CD4-positive, alpha-beta T cell (primary cell): ENCODE measurements around the gene USP2. TPM values are rescaled to one million over a fixed set of nuclear protein-coding genes. Genes with fewer than 3 reads are reported as not detected.

Experiments
- ATAC-seq: fragments of 200-7000 bp; cut with Tn5 transposase; one replicate; pipeline ENCODE4 v1.10.0; 2022; ENCODE audit warnings: mild to moderate bottlenecking; ENCODE audit not compliant: poor library complexity
- CTCF ChIA-PET: fragments of 350-600 bp; sonication (Branson Sonifier 250); formaldehyde crosslinking; loops from one replicate; lab custom pipeline; 2021; ENCODE audit warnings: antibody characterized with exemption, inconsistent platforms; lab: Charles Lee
- POLR2A ChIA-PET: fragments of 350-600 bp; sonication (Branson Sonifier 250); formaldehyde crosslinking; loops from one replicate; lab custom pipeline; 2021; ENCODE audit warnings: antibody characterized with exemption, inconsistent platforms; lab: Charles Lee
- DNase-seq, 14 experiments: peaks; one replicate each; pipeline ENCODE4 v3.0.0-alpha.2; 2013 to 2020; ENCODE audit warnings: mixed read lengths in 2 of 14
- H3K27ac ChIP-seq, 2 donors: one replicate each; pipeline versions ENCODE4 v1.5.1 to v1.7.0; 2013; ENCODE audit warnings: low read length in 2 of 2, low read depth in 1 of 2, mild to moderate bottlenecking in 1 of 2
- H3K27me3 ChIP-seq, 2 experiments: 1 replicate in 1 of 2; 2 replicates in 1 of 2; pipeline versions ENCODE4 v1.6.1 to v1.7.0; 2013; ENCODE audit warnings: low read length in 2 of 2, control low read depth in 1 of 2, mild to moderate bottlenecking in 1 of 2, moderate library complexity in 1 of 2; ENCODE audit not compliant: insufficient read depth in 2 of 2, control insufficient read depth in 1 of 2
- H3K36me3 ChIP-seq: one replicate; pipeline ENCODE4 v1.6.1; 2013; ENCODE audit warnings: low read length, control low read depth; ENCODE audit not compliant: insufficient read depth
- H3K4me1 ChIP-seq: one replicate; pipeline ENCODE4 v1.6.1; 2013; ENCODE audit warnings: low read length, control low read depth; ENCODE audit not compliant: insufficient read depth
- H3K4me3 ChIP-seq: one replicate; pipeline ENCODE4 v1.5.1; 2013; ENCODE audit warnings: mild to moderate bottlenecking, low read length, moderate library complexity
- H3K9me3 ChIP-seq, 2 experiments: 1 replicate in 1 of 2; 2 replicates in 1 of 2; pipeline versions ENCODE4 v1.6.1 to v1.7.0; 2013; ENCODE audit warnings: low read length in 2 of 2, mild to moderate bottlenecking in 2 of 2, control low read depth in 1 of 2, moderate library complexity in 1 of 2; ENCODE audit not compliant: control insufficient read depth in 1 of 2, insufficient read depth in 1 of 2
- H3K27ac Mint-ChIP-seq: one replicate; pipeline ENCODE4 v1.8.0; 2020; ENCODE audit warnings: mixed read lengths
- H3K27me3 Mint-ChIP-seq: one replicate; pipeline ENCODE4 v1.8.0; 2021; ENCODE audit warnings: mixed read lengths
- H3K36me3 Mint-ChIP-seq: one replicate; pipeline ENCODE4 v1.8.0; 2021; ENCODE audit warnings: low read depth, mixed read lengths
- H3K4me1 Mint-ChIP-seq: one replicate; pipeline ENCODE4 v1.8.0; 2021; ENCODE audit warnings: low read depth, mixed read lengths
- H3K4me3 Mint-ChIP-seq: one replicate; pipeline ENCODE4 v1.8.0; 2020; ENCODE audit warnings: mild to moderate bottlenecking, mixed read lengths
- H3K9me3 Mint-ChIP-seq: one replicate; pipeline ENCODE4 v1.8.0; 2020; ENCODE audit warnings: mixed read lengths
- CTCF ChIP-seq: fragments of 200-600 bp; IDR thresholded peaks from one replicate; pipeline ENCODE4 v1.8.0; 2022; ENCODE audit warnings: antibody characterized with exemption, mild to moderate bottlenecking
- intact Hi-C, 2 experiments: fragments of 100-400 bp; cut with DNase I in 1 of 2; cut with micrococcal nuclease in 1 of 2; formaldehyde crosslinking; loops; one replicate each; pipeline versions ENCODE4 v1.15.1 to v1.9.0; 2023 to 2025; cut with DNase I, micrococcal nuclease
- total RNA-seq, 174 experiments: library from RNA in 2 of 174; stranded (reverse) in 2 of 174; gene quantifications; one replicate each; pipeline ENCODE4 v1.2.3 and lab custom pipeline; 2021 to 2026

The USP2 gene
- total RNA-seq, 2 experiments from 2014 or later = 2.0 to 2.6 TPM

- ATAC-seq (no peak), DNase-seq (no peak)
- H3K36me3 ChIP-seq = no peaks in the 10 kb centered on the region
- Mint-ChIP-seq H3K4me1 (peaks cover 14% of the 10 kb centered on the region), H3K36me3 (no peaks in the 10 kb centered on the region), H3K27me3 (peaks cover 51% of the 10 kb centered on the region), H3K4me3 (no peak overlapping the region), H3K27ac (no peak overlapping the region), H3K9me3 (no peaks in the 10 kb centered on the region)
- TF ChIP-seq CTCF = no peak
- no peak overlapping the region for H3K27ac ChIP-seq
- ChIA-PET POLR2A (no interaction called here), CTCF (no interaction called here)
- peaks cover 0 to 4% of the 10 kb centered on the region in 2 experiments for H3K9me3 ChIP-seq
- peaks cover 27 to 37% of the 10 kb centered on the region in 2 experiments for H3K27me3 ChIP-seq
- intact Hi-C loops = no loop called here
- peaks cover 19% of the 10 kb centered on the region for H3K4me1 ChIP-seq
- H3K4me3 ChIP-seq = no peak overlapping the region
Measured at GRCh38 chr11:119418759-119419158, 37.3 kb upstream of the USP2 start.

- H3K4me3 Mint-ChIP-seq = no peak overlapping the region
- peaks cover 0 to 4% of the 10 kb centered on the region in 2 experiments for H3K9me3 ChIP-seq
- intact Hi-C loops = no loop called here
- TF ChIP-seq CTCF = no peak
- no peak overlapping the region for H3K27ac Mint-ChIP-seq
- peaks cover 45% of the 10 kb centered on the region for H3K27me3 Mint-ChIP-seq
- H3K4me3 ChIP-seq = no peak overlapping the region
- H3K27ac ChIP-seq = no peak overlapping the region
- no peaks in the 10 kb centered on the region for H3K9me3 Mint-ChIP-seq
- peaks cover 19 to 29% of the 10 kb centered on the region in 2 experiments for H3K27me3 ChIP-seq
- DNase-seq (no peak), ATAC-seq (no peak)
- H3K36me3 ChIP-seq = no peaks in the 10 kb centered on the region
- CTCF ChIA-PET = no interaction called here
- peaks cover 14% of the 10 kb centered on the region for H3K4me1 Mint-ChIP-seq
- H3K36me3 Mint-ChIP-seq = no peaks in the 10 kb centered on the region
- peaks cover 14% of the 10 kb centered on the region for H3K4me1 ChIP-seq
- POLR2A ChIA-PET = no interaction called here
Measured at GRCh38 chr11:119417726-119418540, 36.4 kb upstream of the USP2 start.

- ChIA-PET CTCF (no interaction called here), POLR2A (no interaction called here)
- Histone ChIP-seq H3K4me1 (peaks cover 4% of the 10 kb centered on the region), H3K27ac (no peak overlapping the region), H3K27me3 (peaks cover 9 to 18% of the 10 kb centered on the region in 2 experiments), H3K9me3 (peaks cover 0 to 4% of the 10 kb centered on the region in 2 experiments), H3K36me3 (no peaks in the 10 kb centered on the region), H3K4me3 (no peak overlapping the region)
- ATAC-seq = no peak
- peaks cover 42% of the 10 kb centered on the region for H3K27me3 Mint-ChIP-seq
- no peak for DNase-seq
- H3K4me3 Mint-ChIP-seq = no peak overlapping the region
- TF ChIP-seq CTCF = no peak
- peaks cover 6% of the 10 kb centered on the region for H3K4me1 Mint-ChIP-seq
- no peak overlapping the region for H3K27ac Mint-ChIP-seq
- H3K9me3 Mint-ChIP-seq = peaks cover 4% of the 10 kb centered on the region
- intact Hi-C loops = no loop called here
- H3K36me3 Mint-ChIP-seq = no peaks in the 10 kb centered on the region
Measured at GRCh38 chr11:119416606-119417580, 35.4 kb upstream of the USP2 start.
